ENCODE data around the gene P2RY8.
"Not testable (repeated sequence)": the region's sequence is repeated elsewhere in the genome, so short reads cannot be mapped to it uniquely, and the experiment has no call there.

The P2RY8 gene

DNA sequence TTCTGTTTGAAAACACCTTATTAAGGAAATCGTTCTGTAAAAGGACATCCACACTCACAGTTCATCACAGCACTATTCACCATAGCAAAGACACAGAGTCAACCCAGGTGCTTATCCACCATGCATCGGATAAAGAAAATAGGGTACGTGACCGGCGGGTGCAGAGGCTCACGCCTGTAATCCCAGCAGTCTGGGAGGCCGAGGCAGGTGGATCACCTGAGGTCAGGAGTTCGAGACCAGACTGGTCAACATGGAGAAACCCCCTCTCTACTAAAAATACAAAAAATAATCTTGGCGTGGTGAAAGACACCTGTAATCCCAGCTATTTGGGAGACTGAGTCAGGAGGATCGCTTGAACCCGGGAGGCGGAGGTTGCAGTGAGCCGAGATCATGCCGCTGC lies 2.2 kb upstream of the P2RY8 start:
- H3K4me1 ChIP-seq (ENCODE audit: control insufficient read depth, insufficient read depth, low read length, unreplicated experiment); H3K79me2 ChIP-seq (ENCODE audit: control insufficient read depth, insufficient read depth, low read length, unreplicated experiment); H3K36me3 ChIP-seq (ENCODE audit: insufficient read depth, low read length); H3K4me3 ChIP-seq (ENCODE audit: low read depth, low read length); H3K27ac ChIP-seq (ENCODE audit: low read depth, low read length); H2AFZ ChIP-seq (ENCODE audit: low read length, unreplicated experiment); H3K27me3 ChIP-seq (ENCODE audit: insufficient read depth, low read length): not testable (repeated sequence)

DNA sequence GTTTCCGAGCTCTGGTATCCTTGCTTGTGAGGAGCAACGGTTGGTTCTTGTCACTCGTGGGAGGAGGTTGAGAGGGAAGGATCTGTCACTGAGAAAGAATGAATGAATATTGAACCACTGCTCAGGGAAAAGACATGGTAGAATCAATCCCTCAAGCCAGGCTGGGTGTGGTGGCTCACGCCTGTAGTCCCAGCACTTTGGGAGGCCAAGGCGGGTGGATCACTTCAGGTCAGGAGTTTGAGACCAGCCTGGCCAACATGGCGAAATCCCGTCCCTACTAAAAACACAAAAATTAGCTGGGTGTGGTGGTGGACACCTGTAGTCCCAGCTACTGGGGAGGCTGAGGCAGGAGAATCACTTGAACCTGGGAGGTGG lies 718 bp upstream of the P2RY8 start:
- not testable (repeated sequence) for H3K27me3 ChIP-seq (ENCODE audit: insufficient read depth, low read length); H3K27ac ChIP-seq (ENCODE audit: low read depth, low read length); H2AFZ ChIP-seq (ENCODE audit: low read length, unreplicated experiment); H3K36me3 ChIP-seq (ENCODE audit: insufficient read depth, low read length); H3K79me2 ChIP-seq (ENCODE audit: control insufficient read depth, insufficient read depth, low read length, unreplicated experiment); H3K4me1 ChIP-seq (ENCODE audit: control insufficient read depth, insufficient read depth, low read length, unreplicated experiment)
- peak overlapping the region; percentile 44 for H3K4me3 ChIP-seq (ENCODE audit: low read depth, low read length)

DNA sequence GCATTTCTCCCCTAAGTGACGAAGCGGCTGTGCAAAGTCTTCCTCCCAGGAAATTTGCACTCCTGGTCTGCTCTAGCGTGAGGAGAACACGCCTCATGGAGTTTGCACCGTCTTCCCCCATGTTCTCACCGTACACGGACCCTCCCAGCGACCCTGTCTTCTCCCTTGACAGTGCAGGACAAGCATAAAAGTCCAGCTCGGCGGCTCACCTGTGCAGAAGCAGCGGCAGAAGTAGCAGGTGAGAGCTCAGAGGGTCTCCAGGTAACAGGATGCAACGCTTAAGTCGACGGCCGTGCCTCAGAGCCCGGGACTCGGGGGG lies 314 bp downstream of the P2RY8 start:
- Histone ChIP-seq H3K4me1 (ENCODE audit: control insufficient read depth, insufficient read depth, low read length, unreplicated experiment) (peaks cover 4% of the 10 kb centered on the region), H3K4me3 (ENCODE audit: low read depth, low read length) (no peak overlapping the region), H3K27ac (ENCODE audit: low read depth, low read length) (no peak overlapping the region), H3K36me3 (ENCODE audit: insufficient read depth, low read length) (no peaks in the 10 kb centered on the region), H3K27me3 (ENCODE audit: insufficient read depth, low read length) (peaks cover 7% of the 10 kb centered on the region; the same call in 1 of the 2 replicates), H3K79me2 (ENCODE audit: control insufficient read depth, insufficient read depth, low read length, unreplicated experiment) (no peaks in the 10 kb centered on the region), H2AFZ (ENCODE audit: low read length, unreplicated experiment) (no peak overlapping the region)

DNA sequence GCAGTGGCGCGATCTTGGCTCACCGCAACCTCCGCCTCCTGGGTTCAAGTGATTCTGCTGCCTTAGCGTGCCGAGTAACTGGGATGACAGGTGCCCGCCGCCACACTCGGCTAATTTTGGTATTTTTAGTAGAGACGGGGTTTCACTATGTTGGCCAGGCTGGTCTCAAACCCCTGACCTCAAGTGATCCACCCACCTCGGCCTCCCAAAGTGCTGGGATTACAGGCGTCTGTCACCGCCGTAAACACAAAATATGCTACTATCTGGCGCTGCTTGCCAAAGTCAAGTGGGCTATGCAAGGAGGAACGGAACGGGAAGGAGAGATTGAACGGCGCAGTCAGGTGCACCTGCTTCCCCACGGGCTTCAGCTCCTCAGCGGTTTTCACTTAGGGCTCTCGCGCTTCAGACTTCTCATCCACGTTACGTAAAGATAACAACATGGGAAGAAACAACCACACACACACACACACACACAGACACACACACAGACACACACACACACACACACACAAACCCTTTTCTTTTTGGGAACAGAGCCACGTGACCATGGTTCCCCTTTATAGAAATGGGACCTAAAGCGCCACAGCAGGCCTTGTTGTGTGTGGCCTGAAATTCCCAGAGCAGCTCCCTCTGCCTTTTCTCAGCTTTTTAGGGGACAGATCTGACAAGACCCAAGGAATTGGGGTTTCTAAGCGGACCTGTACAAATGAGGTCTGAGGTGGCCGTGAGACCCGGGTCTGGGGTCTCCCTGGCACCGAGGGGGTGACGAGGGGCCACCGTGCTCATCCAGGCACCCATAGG lies 1.5 kb downstream of the P2RY8 start:
- Histone ChIP-seq H3K79me2 (ENCODE audit: control insufficient read depth, insufficient read depth, low read length, unreplicated experiment) (no peaks in the 10 kb centered on the region), H3K4me1 (ENCODE audit: control insufficient read depth, insufficient read depth, low read length, unreplicated experiment) (peaks cover 4% of the 10 kb centered on the region), H3K27me3 (ENCODE audit: insufficient read depth, low read length) (peaks cover 14% of the 10 kb centered on the region), H3K4me3 (ENCODE audit: low read depth, low read length) (no peak overlapping the region), H3K36me3 (ENCODE audit: insufficient read depth, low read length) (no peaks in the 10 kb centered on the region), H3K27ac (ENCODE audit: low read depth, low read length) (no peak overlapping the region), H2AFZ (ENCODE audit: low read length, unreplicated experiment) (no peak overlapping the region)

DNA sequence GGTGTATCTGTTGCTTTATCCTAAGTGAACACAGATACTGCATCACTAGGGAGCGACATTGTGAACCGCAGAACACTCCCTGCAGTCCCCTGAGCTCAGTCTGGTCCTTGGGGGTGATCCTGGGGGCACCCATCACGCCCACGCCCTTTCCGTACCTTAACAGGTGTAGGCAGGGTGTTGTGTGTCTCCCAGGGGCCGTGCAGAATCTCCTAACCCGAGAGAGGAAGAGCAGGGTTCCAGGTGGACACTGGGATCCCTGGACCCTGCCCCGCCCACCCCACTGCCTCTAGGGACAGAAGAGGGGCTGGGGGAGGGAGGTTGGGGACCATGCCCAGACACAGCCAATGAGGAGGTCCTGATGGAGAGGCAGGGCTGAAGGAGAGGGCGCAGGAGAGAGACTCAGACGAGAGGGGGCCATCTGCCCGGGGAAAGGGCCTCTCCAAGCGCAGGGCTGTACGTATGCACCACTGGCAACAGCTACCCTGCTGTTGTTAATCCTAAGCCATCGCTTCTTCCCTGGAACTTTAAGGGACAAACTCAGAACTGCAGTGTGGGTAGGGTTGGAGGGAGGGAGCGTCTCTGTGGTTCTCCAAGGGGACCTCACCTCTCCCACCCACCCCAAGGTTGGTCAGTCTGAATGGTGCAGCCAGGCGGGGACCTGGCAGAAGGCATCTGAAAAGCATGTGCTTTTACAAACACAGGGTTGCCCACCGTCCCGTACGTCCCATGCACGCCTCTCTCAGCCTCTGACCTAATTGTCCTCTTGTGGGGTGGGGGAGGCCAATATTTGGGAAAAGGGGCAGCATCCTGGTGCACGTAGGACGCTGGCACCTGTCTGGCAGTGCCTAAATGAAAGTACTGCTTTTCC lies 2.5 kb downstream of the P2RY8 start:
- Histone ChIP-seq H3K4me3 (ENCODE audit: low read depth, low read length) (no peak overlapping the region), H3K79me2 (ENCODE audit: control insufficient read depth, insufficient read depth, low read length, unreplicated experiment) (no peaks in the 10 kb centered on the region)

DNA sequence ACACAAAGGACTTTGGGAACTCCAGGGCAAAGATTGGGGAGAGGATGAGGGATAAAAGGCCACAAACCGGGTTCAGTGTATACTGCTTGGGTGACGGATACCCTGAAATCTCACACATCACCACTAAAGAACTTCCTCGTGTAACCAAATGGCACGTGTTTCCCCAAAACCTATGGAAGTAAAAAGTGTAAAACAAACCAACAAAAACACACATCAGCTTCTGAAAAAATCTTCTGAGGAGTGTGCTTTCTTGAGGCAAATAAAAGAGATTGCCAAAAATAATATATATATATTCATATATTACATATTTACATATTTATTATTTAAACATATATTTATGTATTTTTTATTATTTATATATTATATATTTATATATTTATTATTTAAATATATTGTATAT lies 3.9 kb downstream of the P2RY8 start:
- H3K79me2 ChIP-seq (ENCODE audit: control insufficient read depth, insufficient read depth, low read length, unreplicated experiment) = no peaks in the 10 kb centered on the region
- H3K27me3 ChIP-seq (ENCODE audit: insufficient read depth, low read length) = peaks cover 32% of the 10 kb centered on the region
- no peak overlapping the region for H3K4me3 ChIP-seq (ENCODE audit: low read depth, low read length)
- no peak overlapping the region for H3K27ac ChIP-seq (ENCODE audit: low read depth, low read length)
- no peak overlapping the region for H2AFZ ChIP-seq (ENCODE audit: low read length, unreplicated experiment)
- H3K36me3 ChIP-seq (ENCODE audit: insufficient read depth, low read length) = no peaks in the 10 kb centered on the region
- peaks cover 4% of the 10 kb centered on the region for H3K4me1 ChIP-seq (ENCODE audit: control insufficient read depth, insufficient read depth, low read length, unreplicated experiment)

More for the DNA sequence above, 2.5 kb downstream of the P2RY8 start:
- Histone ChIP-seq H3K27me3 (ENCODE audit: insufficient read depth, low read length) (peaks cover 17% of the 10 kb centered on the region), H2AFZ (ENCODE audit: low read length, unreplicated experiment) (no peak overlapping the region), H3K36me3 (ENCODE audit: insufficient read depth, low read length) (no peaks in the 10 kb centered on the region), H3K27ac (ENCODE audit: low read depth, low read length) (no peak overlapping the region), H3K4me1 (ENCODE audit: control insufficient read depth, insufficient read depth, low read length, unreplicated experiment) (peaks cover 4% of the 10 kb centered on the region)

DNA sequence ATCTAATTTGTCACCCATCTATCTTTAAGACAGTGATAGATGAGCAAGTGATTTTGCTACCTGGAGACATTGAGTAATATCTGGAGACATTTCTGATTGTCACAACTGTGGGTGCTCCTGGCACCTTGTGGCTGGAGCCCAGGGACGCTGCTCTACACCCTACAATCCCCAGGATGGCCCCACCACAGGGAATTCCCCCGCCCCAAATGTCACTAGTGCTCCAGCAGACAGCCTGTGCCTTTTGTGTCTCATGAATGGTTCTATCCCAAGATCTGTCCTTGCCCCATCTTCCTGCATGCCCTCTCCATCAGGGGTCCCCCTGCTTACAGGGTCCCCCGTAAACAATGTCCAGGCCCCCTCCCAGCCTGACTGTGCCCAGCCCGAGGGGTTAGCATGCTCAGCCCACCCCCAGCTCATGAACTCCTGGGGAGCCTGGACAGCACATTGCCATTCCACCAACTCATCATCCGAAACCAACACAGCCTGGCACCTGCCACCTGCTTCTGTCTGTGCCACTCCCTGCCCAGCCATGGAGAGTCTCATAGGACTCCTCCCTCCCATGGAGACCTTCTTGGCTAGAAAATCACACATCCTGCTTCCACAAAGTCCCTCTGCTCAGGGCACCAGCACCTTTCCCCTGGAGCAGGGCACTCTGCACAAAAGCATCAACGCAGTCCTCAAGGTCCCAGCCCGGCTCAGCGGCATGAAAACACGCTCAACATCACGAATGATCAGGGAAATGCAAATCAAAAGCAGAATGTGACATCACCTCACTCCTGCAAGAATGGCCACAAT lies 5.7 kb downstream of the P2RY8 start:
- Histone ChIP-seq H3K79me2 (ENCODE audit: control insufficient read depth, insufficient read depth, low read length, unreplicated experiment) (no peaks in the 10 kb centered on the region), H3K27ac (ENCODE audit: low read depth, low read length) (no peak overlapping the region), H3K36me3 (ENCODE audit: insufficient read depth, low read length) (no peaks in the 10 kb centered on the region), H3K4me3 (ENCODE audit: low read depth, low read length) (no peak overlapping the region), H2AFZ (ENCODE audit: low read length, unreplicated experiment) (no peak overlapping the region), H3K4me1 (ENCODE audit: control insufficient read depth, insufficient read depth, low read length, unreplicated experiment) (no peaks in the 10 kb centered on the region), H3K27me3 (ENCODE audit: insufficient read depth, low read length) (peaks cover 32% of the 10 kb centered on the region)

DNA sequence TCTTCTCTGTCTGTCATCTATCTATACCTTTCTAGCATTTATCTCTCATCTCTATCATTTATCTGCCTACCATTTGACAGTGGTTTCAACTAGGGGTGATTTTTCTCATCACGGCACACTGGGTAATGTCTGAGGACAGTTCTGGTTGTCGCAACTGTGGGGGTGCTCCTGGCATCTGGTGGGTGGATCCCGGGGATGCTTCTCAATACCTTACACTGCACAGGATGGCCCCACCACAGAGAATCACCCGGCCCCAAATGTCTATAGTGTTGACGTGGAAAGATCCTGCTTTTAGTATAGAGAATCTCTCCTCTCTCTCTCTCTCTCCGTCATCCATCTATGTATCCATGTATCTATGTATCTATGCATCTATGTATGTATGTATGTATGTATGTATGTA lies 7.2 kb downstream of the P2RY8 start:
- no peak overlapping the region for H2AFZ ChIP-seq (ENCODE audit: low read length, unreplicated experiment)
- H3K27me3 ChIP-seq (ENCODE audit: insufficient read depth, low read length) = peaks cover 28% of the 10 kb centered on the region
- H3K36me3 ChIP-seq (ENCODE audit: insufficient read depth, low read length) = no peaks in the 10 kb centered on the region
- no peak overlapping the region for H3K4me3 ChIP-seq (ENCODE audit: low read depth, low read length)
- no peak overlapping the region for H3K27ac ChIP-seq (ENCODE audit: low read depth, low read length)
- H3K79me2 ChIP-seq (ENCODE audit: control insufficient read depth, insufficient read depth, low read length, unreplicated experiment) = no peaks in the 10 kb centered on the region
- no peaks in the 10 kb centered on the region for H3K4me1 ChIP-seq (ENCODE audit: control insufficient read depth, insufficient read depth, low read length, unreplicated experiment)

DNA sequence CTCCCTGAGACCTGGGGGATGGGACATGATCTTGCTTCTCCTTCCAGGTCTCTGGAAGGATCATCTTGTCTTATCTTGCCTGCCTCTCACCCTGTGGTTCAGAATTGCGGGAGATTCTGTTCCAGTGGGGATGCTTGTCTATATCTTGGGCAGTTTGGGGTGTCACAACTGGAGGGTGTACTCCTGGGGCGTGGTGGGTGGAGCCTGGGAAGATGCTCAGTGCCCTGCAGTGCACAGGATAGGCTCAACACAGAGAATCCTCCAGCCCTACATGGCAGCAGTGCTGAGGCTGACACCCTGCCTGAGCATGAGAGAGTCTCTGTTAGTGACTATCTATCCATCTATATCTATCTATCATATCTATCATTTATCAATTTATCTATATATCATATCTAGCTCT lies 7.7 kb downstream of the P2RY8 start:
- peaks cover 28% of the 10 kb centered on the region for H3K27me3 ChIP-seq (ENCODE audit: insufficient read depth, low read length)
- H3K27ac ChIP-seq (ENCODE audit: low read depth, low read length) = no peak overlapping the region
- H3K4me3 ChIP-seq (ENCODE audit: low read depth, low read length) = no peak overlapping the region
- H3K36me3 ChIP-seq (ENCODE audit: insufficient read depth, low read length) = no peaks in the 10 kb centered on the region
- H3K79me2 ChIP-seq (ENCODE audit: control insufficient read depth, insufficient read depth, low read length, unreplicated experiment) = no peaks in the 10 kb centered on the region
- H2AFZ ChIP-seq (ENCODE audit: low read length, unreplicated experiment) = no peak overlapping the region
- H3K4me1 ChIP-seq (ENCODE audit: control insufficient read depth, insufficient read depth, low read length, unreplicated experiment) = no peaks in the 10 kb centered on the region

DNA sequence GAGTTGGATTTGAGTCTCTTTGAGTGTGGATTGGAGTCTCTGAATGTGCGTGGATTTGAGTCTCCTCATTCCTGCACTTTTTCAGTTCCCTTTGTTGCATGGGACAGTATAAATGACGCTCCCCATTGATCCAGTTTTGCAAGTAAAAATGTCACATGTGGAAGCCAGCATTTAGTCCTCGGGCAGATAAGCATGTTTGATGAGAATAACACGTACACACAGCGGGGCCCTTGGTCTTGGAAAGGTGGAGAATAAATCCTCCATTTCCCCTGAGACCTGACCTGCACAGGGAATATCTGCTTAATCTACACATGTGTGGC lies 8.1 kb downstream of the P2RY8 start:
- H3K4me1 ChIP-seq (ENCODE audit: control insufficient read depth, insufficient read depth, low read length, unreplicated experiment) = no peaks in the 10 kb centered on the region
- no peaks in the 10 kb centered on the region for H3K79me2 ChIP-seq (ENCODE audit: control insufficient read depth, insufficient read depth, low read length, unreplicated experiment)
- H3K27ac ChIP-seq (ENCODE audit: low read depth, low read length) = no peak overlapping the region
- H3K4me3 ChIP-seq (ENCODE audit: low read depth, low read length) = no peak overlapping the region
- no peak overlapping the region for H2AFZ ChIP-seq (ENCODE audit: low read length, unreplicated experiment)
- H3K27me3 ChIP-seq (ENCODE audit: insufficient read depth, low read length) = peaks cover 28% of the 10 kb centered on the region
- H3K36me3 ChIP-seq (ENCODE audit: insufficient read depth, low read length) = no peaks in the 10 kb centered on the region
